ENCODE results near the gene SMIM12.

GRCh38 chr1:34864759-34865158 is 5.2 kb upstream of the SMIM12 start:
- TF ChIP-seq POLR2A (IDR thresholded peaks at IDR 0.05) (no peak), CTCF (IDR thresholded peaks at IDR 0.05) (no peak)
